SK-N-SH (cell line): ENCODE measurements around the gene KCNJ8. TPM values are rescaled to one million over a fixed set of nuclear protein-coding genes. Genes with fewer than 3 reads are reported as not detected.

Experiments
- CTCF ChIA-PET: fragments of 300-600, 350-600 bp; formaldehyde crosslinking; extraction: SDS; loops from one replicate; lab custom pipeline; 2021; lab: Yijun Ruan, JAX
- POLR2A ChIA-PET: fragments of 350-600 bp; sonication (Branson Sonifier 250); formaldehyde crosslinking; extraction: SDS; loops from one replicate; lab custom pipeline; 2020; ENCODE audit warnings: antibody characterized with exemption, inconsistent platforms; lab: Yijun Ruan, JAX
- DNase-seq: peaks from one replicate; pipeline ENCODE4 v3.0.0; 2012
- H2AFZ ChIP-seq: fragments of 200-600 bp; sonication (generic); 2 replicates; pipeline ENCODE4 v1.8.1; 2016; ENCODE audit warnings: antibody characterized with exemption, mild to moderate bottlenecking, low read depth
- H3F3A ChIP-seq: fragments of 200-600 bp; sonication (generic); replicated peaks from 2 replicates; pipeline ENCODE3; 2016; ENCODE audit warnings: antibody characterized with exemption, mild to moderate bottlenecking; ENCODE audit not compliant: insufficient read depth
- H3K27ac ChIP-seq, 2 experiments: fragments of 200-500 bp in 1 of 2; fragments of 200-600 bp in 1 of 2; sonication (Bioruptor generic) in 1 of 2; sonication (generic), shearing (Covaris generic) in 1 of 2; 2 replicates each; pipeline versions ENCODE4 v1.5.1 to v1.6.1; 2014 to 2016; ENCODE audit warnings: low read depth in 2 of 2, inconsistent platforms in 1 of 2, low read length in 1 of 2, mild to moderate bottlenecking in 1 of 2, mixed read lengths in 1 of 2
- H3K27me3 ChIP-seq: fragments of 200-600 bp; sonication (generic), shearing (Covaris generic); 2 replicates; pipeline ENCODE4 v1.6.1; 2016; ENCODE audit warnings: mixed run types; ENCODE audit not compliant: insufficient read depth
- H3K36me3 ChIP-seq, 2 experiments: fragments of 200-500 bp in 1 of 2; fragments of 200-600 bp in 1 of 2; sonication (Bioruptor generic) in 1 of 2; sonication (generic) in 1 of 2; replicated peaks in 1 of 2; 2 replicates each; pipeline versions ENCODE3 to v1.5.1; 2014 to 2016; ENCODE audit warnings: low read length in 1 of 2, mild to moderate bottlenecking in 1 of 2; ENCODE audit not compliant: insufficient read depth in 2 of 2, control insufficient read depth in 1 of 2
- H3K4me1 ChIP-seq, 2 experiments: fragments of 200-500 bp in 1 of 2; fragments of 200-600 bp in 1 of 2; sonication (Bioruptor generic) in 1 of 2; sonication (generic), shearing (Covaris generic) in 1 of 2; 2 replicates each; pipeline versions ENCODE4 v1.5.1 to v1.6.1; 2014 to 2016; ENCODE audit warnings: low read depth in 1 of 2, low read length in 1 of 2, mixed run types in 1 of 2; ENCODE audit not compliant: insufficient read depth in 2 of 2, control insufficient read depth in 1 of 2
- H3K4me2 ChIP-seq: fragments of 200-600 bp; sonication (generic), shearing (Covaris generic); 2 replicates; pipeline ENCODE4 v1.6.1; 2017; ENCODE audit warnings: mixed run types
- H3K4me3 ChIP-seq, 2 experiments: fragments of 200-500 bp in 1 of 2; fragments of 200-600 bp in 1 of 2; sonication (Bioruptor generic) in 1 of 2; sonication (generic), shearing (Covaris generic) in 1 of 2; 2 replicates each; pipeline versions ENCODE4 v1.5.1 to v1.8.1; 2014 to 2016; ENCODE audit warnings: low read depth in 2 of 2, inconsistent platforms in 1 of 2, low read length in 1 of 2, mild to moderate bottlenecking in 1 of 2, mixed read lengths in 1 of 2, moderate library complexity in 1 of 2
- H3K79me2 ChIP-seq: fragments of 200-600 bp; sonication (generic); 2 replicates; pipeline ENCODE4 v1.8.1; 2017; ENCODE audit warnings: mild to moderate bottlenecking; ENCODE audit not compliant: insufficient read depth
- H3K9ac ChIP-seq: fragments of 200-600 bp; sonication (generic); 2 replicates; pipeline ENCODE4 v1.6.1; 2017; ENCODE audit warnings: mixed run types
- H3K9me2 ChIP-seq: fragments of 200-600 bp; sonication (generic); 2 replicates; pipeline ENCODE4 v1.6.1; 2017; ENCODE audit warnings: mixed run types
- H3K9me3 ChIP-seq: fragments of 200-600 bp; sonication (generic); 2 replicates; pipeline ENCODE4 v1.6.1; 2017; ENCODE audit warnings: mixed run types, mild to moderate bottlenecking, moderate library complexity
- H4K20me1 ChIP-seq: fragments of 200-600 bp; sonication (generic); 2 replicates; pipeline ENCODE4 v1.6.1; 2017; ENCODE audit warnings: mild to moderate bottlenecking, mixed run types; ENCODE audit not compliant: insufficient read depth
- CHD2 ChIP-seq: fragments of 150-350 bp; IDR thresholded peaks from 2 replicates; pipeline ENCODE4 v1.6.1; 2018; ENCODE audit warnings: low read length; ENCODE audit not compliant: partially characterized antibody
- ELF1 ChIP-seq: IDR thresholded peaks from 2 replicates; pipeline ENCODE4 v1.4.0; 2012
- EP300 ChIP-seq, 2 experiments: IDR thresholded peaks; 2 replicates each; pipeline versions ENCODE4 v1.4.0 to v1.6.1; 2012; ENCODE audit warnings: borderline replicate concordance in 1 of 2, low read depth in 1 of 2, low read length in 1 of 2
- EZH2phosphoT487 ChIP-seq: fragments of 200-600 bp; sonication (generic); IDR thresholded peaks from 2 replicates; pipeline ENCODE4 v1.6.1; 2017; ENCODE audit warnings: low read depth, mixed run types, mild to moderate bottlenecking, antibody characterized with exemption, moderate library complexity, borderline replicate concordance
- FOXJ3 ChIP-seq: sonication (generic); formaldehyde crosslinking; IDR thresholded peaks from 2 replicates; pipeline ENCODE4 v1.5.1; 2020; ENCODE audit warnings: mild to moderate bottlenecking, missing genetic modification reagents
- GABPA ChIP-seq: IDR thresholded peaks from 2 replicates; pipeline ENCODE4 v1.4.0; 2012; ENCODE audit warnings: low read depth, mild to moderate bottlenecking
- POLR2AphosphoS5 ChIP-seq: IDR thresholded peaks from 2 replicates; pipeline ENCODE4 v1.6.1; 2012; ENCODE audit warnings: low read depth, low read length
- RCOR1 ChIP-seq: fragments of 150-350 bp; IDR thresholded peaks from 2 replicates; pipeline ENCODE4 v1.6.1; 2017; ENCODE audit warnings: antibody characterized with exemption, low read length
- RXRA ChIP-seq: IDR thresholded peaks from 2 replicates; pipeline ENCODE4 v1.4.0; 2012; ENCODE audit warnings: low read depth, mild to moderate bottlenecking, borderline replicate concordance
- SIN3A ChIP-seq: IDR thresholded peaks from 2 replicates; pipeline ENCODE4 v1.6.1; 2012; ENCODE audit warnings: low read depth, mild to moderate bottlenecking, low read length, moderate library complexity, borderline replicate concordance
- SMC3 ChIP-seq: IDR thresholded peaks from 2 replicates; pipeline ENCODE4 v1.6.1; 2012; ENCODE audit warnings: low read depth, low read length, improper control_type of control experiment
- TAF1 ChIP-seq: IDR thresholded peaks from 2 replicates; pipeline ENCODE4 v1.6.1; 2012; ENCODE audit warnings: low read depth, mild to moderate bottlenecking, low read length, moderate library complexity, borderline replicate concordance
- TEAD4 ChIP-seq: IDR thresholded peaks from 2 replicates; pipeline ENCODE4 v1.4.0; 2012; ENCODE audit warnings: mild to moderate bottlenecking, borderline replicate concordance; ENCODE audit not compliant: insufficient read depth
- WGBS: methylation state at CpG from one replicate; pipeline ENCODE4 v1.1.6; 2017; ENCODE audit warnings: low lambda C conversion rate; 5-methylcytosine and 5-hydroxymethylcytosine counted together
- polyA plus RNA-seq, 3 experiments: library from polyadenylated mRNA; depleted of rRNA; stranded (reverse); fragments of >200 nt; gene quantifications; 2 replicates each; pipeline ENCODE4 v1.2.3, GENCODE V29; 2012
- TF ChIP-seq, protein P1 (sequence below): IDR thresholded peaks from 2 replicates; pipeline ENCODE4 v1.4.0; 2012; ENCODE audit warnings: low read depth
- TF ChIP-seq, protein P2 (sequence below): fragments of 200-600 bp; sonication (generic); IDR thresholded peaks from 2 replicates; pipeline ENCODE4 v1.6.1; 2017; ENCODE audit warnings: antibody characterized with exemption, mild to moderate bottlenecking, moderate library complexity
- TF ChIP-seq, protein P3 (sequence below): IDR thresholded peaks from 2 replicates; pipeline ENCODE4 v1.6.1; 2012; ENCODE audit warnings: mild to moderate bottlenecking, low read depth, low read length, moderate library complexity

KCNJ8 gene
- polyA plus RNA-seq, 1 of the 3 experiments (the other 2 are of a cell fraction), result 0.15 TPM

DNA sequence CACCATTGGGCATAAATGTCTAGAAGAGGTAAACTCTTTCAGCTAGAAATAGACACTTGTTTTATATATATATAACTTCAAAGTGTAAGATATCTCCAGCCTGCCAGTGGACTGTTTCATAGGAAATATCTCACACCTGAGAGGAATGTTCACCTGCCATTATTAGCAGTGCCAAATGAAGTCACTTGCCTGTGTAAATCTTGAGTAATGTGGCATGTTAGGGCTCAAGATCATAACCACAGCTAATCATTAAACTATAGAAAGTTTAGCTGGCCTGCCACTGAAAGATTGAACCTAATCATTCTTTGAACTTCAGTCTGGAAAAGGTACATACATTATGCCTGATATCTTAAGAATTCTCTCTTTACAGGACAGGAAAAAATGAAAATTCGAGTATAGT is 25.5 kb upstream of the KCNJ8 start (continued):
- TF ChIP-seq EP300 (IDR thresholded peaks at IDR 0.05; ENCODE audit: borderline replicate concordance in 1 of 2, low read depth in 1 of 2, low read length in 1 of 2), result no peak

DNA sequence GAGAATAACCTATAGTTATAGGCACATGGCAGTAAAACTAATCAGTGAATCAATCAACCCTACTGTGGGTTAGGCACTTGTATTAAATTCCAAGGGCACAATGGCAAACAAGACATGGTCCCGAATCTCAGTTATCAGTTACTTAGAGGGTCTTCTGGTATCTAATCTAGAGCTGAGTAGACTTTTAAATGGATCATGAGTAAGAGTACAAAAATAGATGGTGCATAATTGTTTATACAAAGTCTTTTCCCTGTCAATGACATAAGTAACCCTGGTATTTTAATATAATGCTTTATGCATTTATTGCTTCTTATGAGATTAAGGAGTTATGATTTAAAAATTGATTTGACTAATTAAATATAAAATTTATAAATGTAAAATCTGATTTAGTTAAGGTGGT is 23.0 kb upstream of the KCNJ8 start:
- WGBS, result 39% methylated on average over 1 of the region's 1 CpG
- Histone ChIP-seq H3K79me2 (no peaks in the 10 kb centered on the region), H3K27ac (no peak overlapping the region), H4K20me1 (no peaks in the 10 kb centered on the region), H3K27me3 (no peaks in the 10 kb centered on the region), H3K4me2 (no peak overlapping the region), H3K4me3 (no peak overlapping the region)
- CTCF ChIA-PET, result no interaction called here
- TF ChIP-seq GABPA (no peak), SIN3A (no peak), RCOR1 (no peak)
- TF ChIP-seq, protein P1, sequence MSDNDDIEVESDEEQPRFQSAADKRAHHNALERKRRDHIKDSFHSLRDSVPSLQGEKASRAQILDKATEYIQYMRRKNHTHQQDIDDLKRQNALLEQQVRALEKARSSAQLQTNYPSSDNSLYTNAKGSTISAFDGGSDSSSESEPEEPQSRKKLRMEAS, result no peak
- TF ChIP-seq, protein P2, sequence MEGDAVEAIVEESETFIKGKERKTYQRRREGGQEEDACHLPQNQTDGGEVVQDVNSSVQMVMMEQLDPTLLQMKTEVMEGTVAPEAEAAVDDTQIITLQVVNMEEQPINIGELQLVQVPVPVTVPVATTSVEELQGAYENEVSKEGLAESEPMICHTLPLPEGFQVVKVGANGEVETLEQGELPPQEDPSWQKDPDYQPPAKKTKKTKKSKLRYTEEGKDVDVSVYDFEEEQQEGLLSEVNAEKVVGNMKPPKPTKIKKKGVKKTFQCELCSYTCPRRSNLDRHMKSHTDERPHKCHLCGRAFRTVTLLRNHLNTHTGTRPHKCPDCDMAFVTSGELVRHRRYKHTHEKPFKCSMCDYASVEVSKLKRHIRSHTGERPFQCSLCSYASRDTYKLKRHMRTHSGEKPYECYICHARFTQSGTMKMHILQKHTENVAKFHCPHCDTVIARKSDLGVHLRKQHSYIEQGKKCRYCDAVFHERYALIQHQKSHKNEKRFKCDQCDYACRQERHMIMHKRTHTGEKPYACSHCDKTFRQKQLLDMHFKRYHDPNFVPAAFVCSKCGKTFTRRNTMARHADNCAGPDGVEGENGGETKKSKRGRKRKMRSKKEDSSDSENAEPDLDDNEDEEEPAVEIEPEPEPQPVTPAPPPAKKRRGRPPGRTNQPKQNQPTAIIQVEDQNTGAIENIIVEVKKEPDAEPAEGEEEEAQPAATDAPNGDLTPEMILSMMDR, result no peak
- TF ChIP-seq, all 33 proteins: peak for 0
- POLR2A ChIA-PET, result no interaction called here
- no peak for DNase-seq
- Histone ChIP-seq H3K4me1 (no peaks in the 10 kb centered on the region), H3K9me3 (no peaks in the 10 kb centered on the region), H3K36me3 (no peaks in the 10 kb centered on the region), H3K9ac (no peak overlapping the region), H3F3A (no peaks in the 10 kb centered on the region), H2AFZ (no peak overlapping the region), H3K9me2 (0 out of 2 replicates have a peak, but pooled peaks cover 3% of the 10 kb centered on the region)

DNA sequence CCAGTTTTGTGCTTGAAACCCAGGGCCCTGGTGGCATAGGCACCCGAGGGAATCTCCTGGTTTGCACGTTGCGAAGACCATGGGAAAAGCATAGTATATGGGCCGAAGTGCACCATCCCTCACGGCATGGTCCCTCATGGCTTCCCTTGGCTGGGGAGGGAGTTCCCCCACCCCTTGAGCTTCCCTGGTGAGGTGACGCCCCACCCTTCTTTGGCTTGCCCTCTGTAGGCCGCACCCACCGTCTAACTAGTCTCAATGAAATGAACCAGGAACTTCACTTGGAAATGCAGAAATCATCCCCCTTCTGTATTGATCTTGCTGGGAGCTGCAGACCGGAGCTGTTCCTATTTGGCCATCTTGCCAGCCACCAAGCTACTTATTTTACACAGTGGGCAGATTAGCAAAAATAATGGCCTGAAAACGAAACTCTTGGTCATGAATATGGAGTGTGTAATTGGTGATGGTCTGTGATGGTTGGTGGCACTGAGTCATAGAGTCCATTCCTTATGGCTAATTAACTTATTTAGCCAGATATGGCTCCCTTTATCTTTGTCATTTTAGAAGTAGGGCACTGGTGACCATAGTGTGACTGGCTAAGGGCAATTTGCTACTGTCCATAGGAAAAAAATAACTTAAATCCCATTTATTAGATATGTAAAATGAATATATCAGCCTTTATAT is 21.3 kb upstream of the KCNJ8 start:
- no peaks in the 10 kb centered on the region for H4K20me1 ChIP-seq
- ChIA-PET POLR2A (no interaction called here), CTCF (interaction anchor here (1.1 kb wide), 1 partner anchor 16 kb away, joined by 3 read pairs; no protein-coding TSS in a partner anchor)
- no peaks in the 10 kb centered on the region for H3K36me3 ChIP-seq
- H3K79me2 ChIP-seq, result no peaks in the 10 kb centered on the region
- DNase-seq, result no peak
- no peak overlapping the region for H3K4me2 ChIP-seq
- no peaks in the 10 kb centered on the region for H3K4me1 ChIP-seq
- no peak overlapping the region for H2AFZ ChIP-seq
- 20% methylated on average over 4 of the region's 10 CpGs for WGBS
- H3K27ac ChIP-seq, result no peak overlapping the region
- no peak overlapping the region for H3K9ac ChIP-seq
- H3F3A ChIP-seq, result no peaks in the 10 kb centered on the region
- H3K9me2 ChIP-seq, result 0 out of 2 replicates have a peak, but pooled peaks cover 3% of the 10 kb centered on the region
- H3K27me3 ChIP-seq, result no peaks in the 10 kb centered on the region
- no peak overlapping the region for H3K4me3 ChIP-seq
- H3K9me3 ChIP-seq, result no peaks in the 10 kb centered on the region
- no peak for TF ChIP-seq SIN3A
- no peak for TF ChIP-seq EZH2phosphoT487
- TF ChIP-seq CHD2, result no peak
- no peak for TF ChIP-seq ELF1
- TF ChIP-seq, protein P2, result no peak
- no peak for TF ChIP-seq POLR2AphosphoS5
- TF ChIP-seq RXRA, result no peak
- TF ChIP-seq SMC3, result no peak
- TF ChIP-seq RCOR1, result no peak
- TF ChIP-seq EP300 (IDR thresholded peaks at IDR 0.05; ENCODE audit: borderline replicate concordance in 1 of 2, low read depth in 1 of 2, low read length in 1 of 2), result no peak
- no peak for TF ChIP-seq FOXJ3 (CRISPR knock-in tag)
- TF ChIP-seq TAF1, result no peak
- TF ChIP-seq GABPA, result no peak
- no peak for TF ChIP-seq TEAD4
- TF ChIP-seq, protein P3, sequence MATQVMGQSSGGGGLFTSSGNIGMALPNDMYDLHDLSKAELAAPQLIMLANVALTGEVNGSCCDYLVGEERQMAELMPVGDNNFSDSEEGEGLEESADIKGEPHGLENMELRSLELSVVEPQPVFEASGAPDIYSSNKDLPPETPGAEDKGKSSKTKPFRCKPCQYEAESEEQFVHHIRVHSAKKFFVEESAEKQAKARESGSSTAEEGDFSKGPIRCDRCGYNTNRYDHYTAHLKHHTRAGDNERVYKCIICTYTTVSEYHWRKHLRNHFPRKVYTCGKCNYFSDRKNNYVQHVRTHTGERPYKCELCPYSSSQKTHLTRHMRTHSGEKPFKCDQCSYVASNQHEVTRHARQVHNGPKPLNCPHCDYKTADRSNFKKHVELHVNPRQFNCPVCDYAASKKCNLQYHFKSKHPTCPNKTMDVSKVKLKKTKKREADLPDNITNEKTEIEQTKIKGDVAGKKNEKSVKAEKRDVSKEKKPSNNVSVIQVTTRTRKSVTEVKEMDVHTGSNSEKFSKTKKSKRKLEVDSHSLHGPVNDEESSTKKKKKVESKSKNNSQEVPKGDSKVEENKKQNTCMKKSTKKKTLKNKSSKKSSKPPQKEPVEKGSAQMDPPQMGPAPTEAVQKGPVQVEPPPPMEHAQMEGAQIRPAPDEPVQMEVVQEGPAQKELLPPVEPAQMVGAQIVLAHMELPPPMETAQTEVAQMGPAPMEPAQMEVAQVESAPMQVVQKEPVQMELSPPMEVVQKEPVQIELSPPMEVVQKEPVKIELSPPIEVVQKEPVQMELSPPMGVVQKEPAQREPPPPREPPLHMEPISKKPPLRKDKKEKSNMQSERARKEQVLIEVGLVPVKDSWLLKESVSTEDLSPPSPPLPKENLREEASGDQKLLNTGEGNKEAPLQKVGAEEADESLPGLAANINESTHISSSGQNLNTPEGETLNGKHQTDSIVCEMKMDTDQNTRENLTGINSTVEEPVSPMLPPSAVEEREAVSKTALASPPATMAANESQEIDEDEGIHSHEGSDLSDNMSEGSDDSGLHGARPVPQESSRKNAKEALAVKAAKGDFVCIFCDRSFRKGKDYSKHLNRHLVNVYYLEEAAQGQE, result no peak
